ENCODE measurements around the gene RSPH3. TPM values are rescaled to one million over a fixed set of nuclear protein-coding genes. Genes with fewer than 3 reads are reported as not detected.

The RSPH3 gene
- total and polyA plus RNA-seq, 2 of the 13 experiments (the other 11 are each of a cell fraction or from before 2014, with no cell fraction given) = 1.3 to 3.5 TPM

DNA sequence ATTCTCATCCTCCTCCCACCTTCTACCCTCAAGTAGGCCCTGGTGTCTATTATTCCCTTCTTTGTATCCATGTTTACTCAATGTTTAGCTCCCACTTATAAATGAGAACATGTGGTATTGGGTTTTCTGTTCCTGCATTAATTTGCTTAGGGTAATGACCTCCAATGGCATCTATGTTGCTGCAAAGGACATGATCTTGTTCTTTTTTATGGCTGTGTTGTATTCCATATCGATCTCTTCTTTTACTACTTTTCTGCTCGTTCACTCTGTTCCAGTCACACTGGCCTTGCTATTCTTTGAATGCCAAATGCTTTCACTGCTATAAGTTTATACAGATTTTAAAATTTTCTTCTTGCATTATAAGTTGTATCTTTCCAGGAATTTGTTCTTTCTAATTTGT is 57.7 kb downstream of the RSPH3 start (continued):
- TF ChIP-seq GFI1 (CRISPR knock-in tag; IDR thresholded peaks at IDR 0.05; ENCODE audit: borderline replicate concordance) (no peak), ZNF672 (CRISPR knock-in tag; IDR thresholded peaks at IDR 0.05) (no peak), ZMYM3 (CRISPR knock-in tag; IDR thresholded peaks at IDR 0.05) (no peak), ZNF235 (CRISPR knock-in tag; IDR thresholded peaks at IDR 0.05; ENCODE audit: borderline replicate concordance) (no peak), RFX1 (IDR thresholded peaks at IDR 0.05) (no peak), ZBTB20 (CRISPR knock-in tag; IDR thresholded peaks at IDR 0.05; ENCODE audit: borderline replicate concordance, low read depth) (no peak)

DNA sequence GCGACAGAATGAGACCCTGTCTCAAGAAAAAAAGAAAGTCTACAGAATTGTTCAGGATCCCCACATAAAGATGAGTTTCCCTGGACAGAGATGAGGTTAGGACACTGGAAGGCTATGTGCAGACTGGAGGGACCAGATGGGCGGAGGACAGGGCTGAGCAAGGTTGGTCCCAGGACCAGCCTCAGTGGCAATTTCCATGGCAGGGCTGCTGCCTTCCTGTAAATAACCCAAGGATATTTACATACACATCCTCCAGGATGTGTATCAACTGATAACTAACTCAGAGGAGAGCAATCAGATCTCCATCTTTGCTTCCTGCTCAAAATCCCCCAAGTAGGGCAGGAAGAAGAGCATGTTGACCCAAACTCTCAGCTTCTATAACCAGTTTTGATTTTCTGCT is 58.8 kb downstream of the RSPH3 start:
- POLR2A ChIA-PET = no interaction called here
- 0 out of 5 replicates have a peak, but pooled peaks cover 0 to 4% of the 10 kb centered on the region in 2 experiments for H3K27me3 ChIP-seq (ENCODE audit: control insufficient read depth in 1 of 2, insufficient read depth in 2 of 2, low read length in 2 of 2)
- H3K4me1 ChIP-seq (ENCODE audit: insufficient read depth, low read length) = peaks cover 6% of the 10 kb centered on the region; the same call in 1 of the 2 replicates
- intact Hi-C loops (cut with micrococcal nuclease; ENCODE audit: unreplicated experiment) = no loop called here
- no peak overlapping the region for H3K4me2 ChIP-seq (ENCODE audit: low read depth, low read length)
- H3K27ac ChIP-seq (ENCODE audit: extremely low read length, insufficient read depth, low read length) = no peak overlapping the region
- H3K4me3 ChIP-seq (replicated peaks in 1 of 3; ENCODE audit: insufficient read depth in 1 of 3, low read depth in 2 of 3, low read length in 3 of 3) = no peak overlapping the region
- DNase-seq (ENCODE audit: low spot score) (no peak), ATAC-seq (no peak), FAIRE-seq (no peak)
- CTCF ChIA-PET (ENCODE audit: low intra/inter-chr PET ratio, low total read pairs) = no interaction called here
- no peaks in the 10 kb centered on the region; the same call in 1 of the 2 replicates for H4K20me1 ChIP-seq (ENCODE audit: insufficient read depth, low read length)
- in situ Hi-C loops (cut with HindIII; ENCODE audit: extremely low pct_ligation_motif_present, low pct_unique_long_range_greater_than_20kb) = no loop called here
- WGBS (ENCODE audit: low lambda C conversion rate) = 87% methylated on average over 2 of the region's 2 CpGs
- no peaks in the 10 kb centered on the region for H3K9me3 ChIP-seq (ENCODE audit: low read length)
- H3K36me3 ChIP-seq (replicated peaks in 1 of 2; ENCODE audit: control insufficient read depth in 1 of 2, insufficient read depth in 2 of 2, low read length in 2 of 2) = no peaks in the 10 kb centered on the region
- H3K79me2 ChIP-seq (ENCODE audit: insufficient read depth, low read length) = no peaks in the 10 kb centered on the region
- no peak overlapping the region for H3K9ac ChIP-seq (ENCODE audit: insufficient read depth, low read depth, low read length)
- H2AFZ ChIP-seq (ENCODE audit: low read length) = no peak overlapping the region
- no TSS peak for BruUV-seq (replicated peaks)
- TF ChIP-seq HIVEP1 (CRISPR knock-in tag; IDR thresholded peaks at IDR 0.05) (no peak), ZNF124 (CRISPR knock-in tag; IDR thresholded peaks at IDR 0.05) (no peak), ZNF260 (CRISPR knock-in tag; IDR thresholded peaks at IDR 0.05; ENCODE audit: borderline replicate concordance, low read depth) (no peak), ZNF605 (CRISPR knock-in tag; IDR thresholded peaks at IDR 0.05) (no peak)
